BJ (cell line): ENCODE data around the gene KRTAP12-1. TPM values are rescaled to one million over a fixed set of nuclear protein-coding genes. Genes with fewer than 3 reads are reported as not detected.
"Not testable (repeated sequence)": the region's sequence is repeated elsewhere in the genome, so short reads cannot be mapped to it uniquely, and the experiment has no call there.

Experiments used
- CTCF ChIA-PET: fragments of 350-600 bp; formaldehyde crosslinking; extraction: SDS; loops from one replicate; lab custom pipeline; 2021; ENCODE audit warnings: antibody characterized with exemption, inconsistent platforms; lab: Yijun Ruan, JAX
- POLR2A ChIA-PET: fragments of 300-600 bp; sonication (Branson Sonifier 250); formaldehyde crosslinking; extraction: SDS; loops from one replicate; lab custom pipeline; 2021; ENCODE audit warnings: antibody characterized with exemption; lab: Charles Lee
- DNase-seq: peaks from one replicate; pipeline ENCODE4 v3.0.0-alpha.2; 2011; ENCODE audit warnings: low read depth
- H3K27me3 ChIP-seq: 2 replicates; pipeline ENCODE4 v1.6.0; 2011; ENCODE audit warnings: low read length; ENCODE audit not compliant: control insufficient read depth, insufficient read depth
- H3K36me3 ChIP-seq: 2 replicates; pipeline ENCODE4 v1.5.1; 2011; ENCODE audit warnings: low read length; ENCODE audit not compliant: control insufficient read depth, insufficient read depth
- H3K4me3 ChIP-seq: 2 replicates; pipeline ENCODE4 v1.5.1; 2011; ENCODE audit warnings: low read depth, mild to moderate bottlenecking, control low read depth, low read length
- CTCF ChIP-seq: IDR thresholded peaks from 2 replicates; pipeline ENCODE4 v1.5.1; 2011; ENCODE audit warnings: low read depth, mild to moderate bottlenecking, control low read depth, inconsistent platforms, low read length, moderate library complexity; ENCODE audit not compliant: insufficient read depth
- polyA plus RNA-seq: library from polyadenylated mRNA; depleted of rRNA; stranded (reverse); fragments of >200 nt; gene quantifications from 2 replicates; pipeline ENCODE4 v1.2.3, GENCODE V29; 2011

KRTAP12-1 gene
- polyA plus RNA-seq, 1 experiment = not detected

GRCh38 chr21:44691686-44692085 lies 9.7 kb upstream of the KRTAP12-1 start:
- DNase-seq = no peak
- ChIA-PET CTCF (no interaction called here), POLR2A (no interaction called here)
- no peak overlapping the region for H3K4me3 ChIP-seq
- H3K27me3 ChIP-seq = peaks cover 11% of the 10 kb centered on the region
- TF ChIP-seq CTCF = no peak
- no peaks in the 10 kb centered on the region for H3K36me3 ChIP-seq

GRCh38 chr21:44689740-44690139 lies 7.8 kb upstream of the KRTAP12-1 start:
- H3K27me3 ChIP-seq, CTCF ChIA-PET, H3K36me3 ChIP-seq, H3K4me3 ChIP-seq, DNase-seq, POLR2A ChIA-PET: not testable (repeated sequence)

- ChIA-PET POLR2A (no interaction called here), CTCF (no interaction called here)
- Histone ChIP-seq H3K36me3 (no peaks in the 10 kb centered on the region), H3K27me3 (peaks cover 8% of the 10 kb centered on the region), H3K4me3 (no peak overlapping the region)
- no peak for TF ChIP-seq CTCF
- no peak for DNase-seq
Observed at GRCh38 chr21:44687671-44688070, 5.7 kb upstream of the KRTAP12-1 start.

- TF ChIP-seq CTCF = no peak
- no peak for DNase-seq
- Histone ChIP-seq H3K36me3 (no peaks in the 10 kb centered on the region), H3K4me3 (no peak overlapping the region), H3K27me3 (peaks cover 8% of the 10 kb centered on the region)
- POLR2A ChIA-PET = no interaction called here
- CTCF ChIA-PET = no interaction called here
Observed at GRCh38 chr21:44686843-44687561, 5.0 kb upstream of the KRTAP12-1 start.

GRCh38 chr21:44686000-44686781 lies 4.2 kb upstream of the KRTAP12-1 start:
- ChIA-PET POLR2A (no interaction called here), CTCF (no interaction called here)
- Histone ChIP-seq H3K36me3 (no peaks in the 10 kb centered on the region), H3K27me3 (peaks cover 8% of the 10 kb centered on the region), H3K4me3 (no peak overlapping the region)
- TF ChIP-seq CTCF = no peak
- no peak for DNase-seq

- CTCF ChIA-PET, H3K27me3 ChIP-seq, H3K36me3 ChIP-seq, POLR2A ChIA-PET, DNase-seq, H3K4me3 ChIP-seq: not testable (repeated sequence)
Observed at GRCh38 chr21:44685050-44685449, 3.1 kb upstream of the KRTAP12-1 start.
